Measurements from ENCODE around the gene DLGAP3. TPM values are rescaled to one million over a fixed set of nuclear protein-coding genes. Genes with fewer than 3 reads are reported as not detected.
"Not testable (repeated sequence)": the region's sequence is repeated elsewhere in the genome, so short reads cannot be mapped to it uniquely, and the experiment has no call there.

The DLGAP3 gene
- total RNA-seq, 4 donors from 2014 or later: 0.55 TPM; not detected in 3

- no peak for TF ChIP-seq CTCF (IDR thresholded peaks at IDR 0.05)
- TF ChIP-seq EP300 (IDR thresholded peaks at IDR 0.05): no peak
- no peak for TF ChIP-seq POLR2A (IDR thresholded peaks at IDR 0.05)
- TF ChIP-seq POLR2AphosphoS5 (IDR thresholded peaks at IDR 0.05): no peak
- no peaks in the 10 kb centered on the region for H3K4me1 ChIP-seq
- no peaks in the 10 kb centered on the region for H3K9me3 ChIP-seq
- H3K36me3 ChIP-seq: no peaks in the 10 kb centered on the region
- no peaks in the 10 kb centered on the region for H3K27me3 ChIP-seq
- no peak overlapping the region for H3K27ac ChIP-seq
- 86% methylated on average over 3 of the region's 3 CpGs for WGBS
- no peak overlapping the region for H3K4me3 ChIP-seq
- no peak for DNase-seq (ENCODE audit: low spot score in 2 of 2)
These were observed 107.2 kb downstream of the DLGAP3 start for GRCh38 chr1:34822202-34822601.

- H3K4me1 ChIP-seq; H3K36me3 ChIP-seq; H3K27me3 ChIP-seq; H3K4me3 ChIP-seq; DNase-seq (ENCODE audit: low spot score in 2 of 2); H3K27ac ChIP-seq; H3K9me3 ChIP-seq: not testable (repeated sequence)
- 91% methylated on average over 2 of the region's 2 CpGs for WGBS
These were observed 110.6 kb downstream of the DLGAP3 start for GRCh38 chr1:34818862-34819261.

GRCh38 chr1:34816778-34817177, 112.7 kb downstream of the DLGAP3 start:
- Histone ChIP-seq H3K9me3 (no peaks in the 10 kb centered on the region), H3K36me3 (no peaks in the 10 kb centered on the region), H3K4me1 (no peaks in the 10 kb centered on the region), H3K27me3 (no peaks in the 10 kb centered on the region), H3K27ac (no peak overlapping the region), H3K4me3 (no peak overlapping the region)
- no peak for DNase-seq (ENCODE audit: low spot score in 2 of 2)
- WGBS: 80% methylated on average over 3 of the region's 3 CpGs
- TF ChIP-seq POLR2A (IDR thresholded peaks at IDR 0.05): no peak
- TF ChIP-seq EP300 (IDR thresholded peaks at IDR 0.05): no peak
- no peak for TF ChIP-seq POLR2AphosphoS5 (IDR thresholded peaks at IDR 0.05)
- no peak for TF ChIP-seq CTCF (IDR thresholded peaks at IDR 0.05)

GRCh38 chr1:34816332-34816731, 113.1 kb downstream of the DLGAP3 start:
- no peak overlapping the region for H3K4me3 ChIP-seq
- H3K36me3 ChIP-seq: no peaks in the 10 kb centered on the region
- no peak for TF ChIP-seq EP300 (IDR thresholded peaks at IDR 0.05)
- TF ChIP-seq POLR2A (IDR thresholded peaks at IDR 0.05): no peak
- no peak for TF ChIP-seq CTCF (IDR thresholded peaks at IDR 0.05)
- no peak for TF ChIP-seq POLR2AphosphoS5 (IDR thresholded peaks at IDR 0.05)
- H3K27ac ChIP-seq: no peak overlapping the region
- H3K27me3 ChIP-seq: no peaks in the 10 kb centered on the region
- DNase-seq (ENCODE audit: low spot score in 2 of 2): no peak
- H3K4me1 ChIP-seq: no peaks in the 10 kb centered on the region
- H3K9me3 ChIP-seq: no peaks in the 10 kb centered on the region

Other genes with a start within 250 kb of the DLGAP3 start
- 100 to 1,000 TPM in 2 of 4 donors, 10 to 100 TPM in 2; 45.8 to 164 (median 123) TPM for gene GJB5, start 174.6 kb downstream of the DLGAP3 start, total RNA-seq
- 10 to 100 TPM; 13.7 to 41.4 (median 35.5) TPM for gene GJB4, start 169.9 kb downstream of the DLGAP3 start, total RNA-seq
- 100 to 1,000 TPM in 3 of 4 donors, 10 to 100 TPM in 1; 76.0 to 268 (median 186) TPM for gene GJB3, start 148.4 kb downstream of the DLGAP3 start, total RNA-seq
- 10 to 100 TPM in 3 of 4 donors, 1 to 10 TPM in 1; 5.3 to 15.2 (median 11.8) TPM for gene GJA4, start 136.7 kb downstream of the DLGAP3 start, total RNA-seq
- 10 to 100 TPM; 17.1 to 38.1 (median 31.5) TPM for gene SMIM12, start 69.9 kb downstream of the DLGAP3 start, total RNA-seq
- 10 to 100 TPM in 1 of 4 donors, 1 to 10 TPM in 3; 6.5 to 12.2 (median 8.6) TPM for gene TMEM35B, start 55.7 kb upstream of the DLGAP3 start, total RNA-seq
- gene ZMYM6, start 102.3 kb upstream of the DLGAP3 start, total RNA-seq: 10 to 100 TPM; 14.4 to 26.2 (median 14.9) TPM
- 10 to 100 TPM in 2 of 4 donors, 1 to 10 TPM in 2; 6.7 to 15.9 (median 12.0) TPM for gene ZMYM1, start 149.7 kb upstream of the DLGAP3 start, total RNA-seq

Measured in suprapubic skin (tissue), 4 donors.